OCI-LY1 (cell line): Measurements from ENCODE around the gene EFHD2.

ENCODE experiments used
- H2AFZ ChIP-seq: fragments of 200-600 bp; sonication (generic), shearing (Covaris generic); 2 replicates; pipeline ENCODE4 v1.6.0; 2014; ENCODE audit warnings: antibody characterized with exemption, mild to moderate bottlenecking, low read length
- H3F3A ChIP-seq: fragments of 200-600 bp; sonication (generic), shearing (Covaris generic); 2 replicates; pipeline ENCODE4 v1.6.0; 2014; ENCODE audit warnings: mild to moderate bottlenecking, antibody characterized with exemption, low read length, moderate library complexity; ENCODE audit not compliant: insufficient read depth
- H3K27ac ChIP-seq: fragments of 200-600 bp; sonication (generic); 2 replicates; pipeline ENCODE4 v1.5.1; 2014; ENCODE audit warnings: low read length, mixed run types, mild to moderate bottlenecking, low read depth; ENCODE audit not compliant: poor library complexity, severe bottlenecking
- H3K27me3 ChIP-seq: fragments of 200-600 bp; sonication (generic); 2 replicates; pipeline ENCODE4 v1.6.0; 2014; ENCODE audit warnings: antibody characterized with exemption, mild to moderate bottlenecking, low read length, moderate library complexity; ENCODE audit not compliant: insufficient read depth
- H3K36me3 ChIP-seq: fragments of 200-600 bp; sonication (generic); 2 replicates; pipeline ENCODE4 v1.6.1; 2014; ENCODE audit warnings: mild to moderate bottlenecking, antibody characterized with exemption, low read length, moderate library complexity, mixed read lengths; ENCODE audit not compliant: insufficient read depth
- H3K4me1 ChIP-seq: fragments of 200-600 bp; sonication (generic); 2 replicates; pipeline ENCODE4 v1.5.1; 2014; ENCODE audit warnings: mild to moderate bottlenecking, low read length, moderate library complexity; ENCODE audit not compliant: insufficient read depth, severe bottlenecking
- H3K4me2 ChIP-seq: fragments of 200-600 bp; sonication (generic), shearing (Covaris generic); 2 replicates; pipeline ENCODE4 v1.6.1; 2014; ENCODE audit warnings: low read length
- H3K4me3 ChIP-seq: fragments of 200-600 bp; sonication (generic); 2 replicates; pipeline ENCODE4 v1.5.1; 2014; ENCODE audit warnings: low read length, low read depth, mild to moderate bottlenecking, mixed read lengths; ENCODE audit not compliant: poor library complexity, severe bottlenecking
- H3K79me2 ChIP-seq: fragments of 200-600 bp; shearing (Covaris generic); 2 replicates; pipeline ENCODE4 v1.6.1; 2016; ENCODE audit warnings: mixed run types, low read length, mixed read lengths; ENCODE audit not compliant: insufficient read depth
- H3K9ac ChIP-seq: fragments of 200-600 bp; sonication (generic), shearing (Covaris generic); 2 replicates; pipeline ENCODE4 v1.6.1; 2014; ENCODE audit warnings: mild to moderate bottlenecking, low read length, mixed read lengths
- H3K9me2 ChIP-seq: fragments of 200-600 bp; sonication (generic), shearing (Covaris generic); 2 replicates; pipeline ENCODE4 v1.6.1; 2014; ENCODE audit warnings: low read depth, mild to moderate bottlenecking, low read length, mixed read lengths
- H3K9me3 ChIP-seq: fragments of 200-600 bp; shearing (Covaris generic); 2 replicates; pipeline ENCODE4 v1.6.1; 2014; ENCODE audit warnings: low read length, mixed read lengths
- H4K20me1 ChIP-seq: fragments of 200-600 bp; sonication (generic), shearing (Covaris generic); 2 replicates; pipeline ENCODE4 v1.6.0; 2016; ENCODE audit warnings: mild to moderate bottlenecking, low read length; ENCODE audit not compliant: insufficient read depth
- EZH2 ChIP-seq: fragments of 200-600 bp; sonication (generic), shearing (Covaris generic); IDR thresholded peaks from 2 replicates; pipeline ENCODE4 v1.8.0; 2017; ENCODE audit warnings: borderline replicate concordance, mixed run types, mild to moderate bottlenecking, antibody characterized with exemption, low read length, moderate library complexity, mixed read lengths
- TF ChIP-seq, protein P1 (sequence below): fragments of 200-600 bp; sonication (generic), shearing (Covaris generic); IDR thresholded peaks from 2 replicates; pipeline ENCODE4 v1.5.1; 2017; ENCODE audit warnings: mild to moderate bottlenecking, antibody characterized with exemption, low read length, moderate library complexity, mixed read lengths

Gene EFHD2

DNA sequence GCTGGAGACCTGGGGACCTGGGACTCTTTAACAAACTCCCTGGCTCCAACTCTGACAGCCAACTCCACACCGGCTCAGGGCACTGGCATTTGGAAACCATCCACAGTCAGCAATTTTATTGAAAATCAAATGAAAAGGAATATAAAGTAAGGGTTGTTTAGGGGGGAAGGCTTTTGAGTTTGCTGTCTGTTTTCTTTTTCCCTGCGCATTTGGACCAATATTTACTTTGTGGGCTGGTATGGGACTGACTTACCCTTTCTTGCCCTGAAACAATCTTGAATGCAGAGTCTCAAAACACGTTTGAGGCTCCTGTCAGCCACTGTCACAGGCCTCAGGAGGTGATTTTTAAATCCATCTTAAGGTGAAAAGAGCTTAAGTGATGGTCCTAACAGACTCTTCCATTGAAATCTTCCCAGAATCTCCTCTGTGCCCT, 15.4 kb upstream of the EFHD2 start:
- Histone ChIP-seq H3K9ac (no peak overlapping the region), H3K79me2 (no peaks in the 10 kb centered on the region), H3K4me1 (no peaks in the 10 kb centered on the region), H3K36me3 (no peaks in the 10 kb centered on the region), H3K9me3 (no peaks in the 10 kb centered on the region), H4K20me1 (no peaks in the 10 kb centered on the region), H3F3A (no peaks in the 10 kb centered on the region), H3K27ac (no peak overlapping the region), H3K4me2 (no peak overlapping the region), H3K9me2 (no peaks in the 10 kb centered on the region), H3K27me3 (no peaks in the 10 kb centered on the region; the same call in 1 of the 2 replicates), H2AFZ (no peak overlapping the region), H3K4me3 (no peak overlapping the region)
- TF ChIP-seq, protein P1, sequence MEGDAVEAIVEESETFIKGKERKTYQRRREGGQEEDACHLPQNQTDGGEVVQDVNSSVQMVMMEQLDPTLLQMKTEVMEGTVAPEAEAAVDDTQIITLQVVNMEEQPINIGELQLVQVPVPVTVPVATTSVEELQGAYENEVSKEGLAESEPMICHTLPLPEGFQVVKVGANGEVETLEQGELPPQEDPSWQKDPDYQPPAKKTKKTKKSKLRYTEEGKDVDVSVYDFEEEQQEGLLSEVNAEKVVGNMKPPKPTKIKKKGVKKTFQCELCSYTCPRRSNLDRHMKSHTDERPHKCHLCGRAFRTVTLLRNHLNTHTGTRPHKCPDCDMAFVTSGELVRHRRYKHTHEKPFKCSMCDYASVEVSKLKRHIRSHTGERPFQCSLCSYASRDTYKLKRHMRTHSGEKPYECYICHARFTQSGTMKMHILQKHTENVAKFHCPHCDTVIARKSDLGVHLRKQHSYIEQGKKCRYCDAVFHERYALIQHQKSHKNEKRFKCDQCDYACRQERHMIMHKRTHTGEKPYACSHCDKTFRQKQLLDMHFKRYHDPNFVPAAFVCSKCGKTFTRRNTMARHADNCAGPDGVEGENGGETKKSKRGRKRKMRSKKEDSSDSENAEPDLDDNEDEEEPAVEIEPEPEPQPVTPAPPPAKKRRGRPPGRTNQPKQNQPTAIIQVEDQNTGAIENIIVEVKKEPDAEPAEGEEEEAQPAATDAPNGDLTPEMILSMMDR, result no peak

DNA sequence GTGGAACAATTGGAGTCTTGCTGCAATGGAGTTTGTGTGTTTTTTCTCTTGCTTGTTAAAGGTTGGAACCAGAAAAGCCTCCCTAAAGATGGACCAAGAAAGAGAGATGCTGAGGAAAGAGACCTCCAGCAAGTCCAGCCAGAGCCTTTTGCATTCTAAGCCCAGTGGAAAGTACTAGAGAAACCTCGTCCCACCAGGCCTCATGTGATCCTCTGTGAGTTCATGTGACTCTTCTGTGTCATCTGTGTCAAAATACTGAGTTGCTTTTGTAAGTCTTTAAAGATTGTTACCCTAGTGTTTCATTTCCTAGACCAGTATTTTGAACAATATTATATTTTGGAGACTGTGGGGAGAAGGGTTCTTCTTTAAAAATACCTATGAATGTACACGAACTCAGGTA, 12.5 kb upstream of the EFHD2 start:
- no peak overlapping the region for H3K9ac ChIP-seq
- no peaks in the 10 kb centered on the region for H3K9me2 ChIP-seq
- H3F3A ChIP-seq, result no peaks in the 10 kb centered on the region
- H3K9me3 ChIP-seq, result 0 out of 2 replicates have a peak, but pooled peaks cover 2% of the 10 kb centered on the region
- no peak overlapping the region for H2AFZ ChIP-seq
- H3K4me2 ChIP-seq, result no peak overlapping the region
- TF ChIP-seq EZH2, result no peak
- TF ChIP-seq, protein P1, result no peak
- H3K4me1 ChIP-seq, result no peaks in the 10 kb centered on the region
- H3K36me3 ChIP-seq, result no peaks in the 10 kb centered on the region; the same call in 1 of the 2 replicates
- H3K79me2 ChIP-seq, result no peaks in the 10 kb centered on the region
- H3K4me3 ChIP-seq, result no peak overlapping the region
- no peaks in the 10 kb centered on the region for H4K20me1 ChIP-seq
- no peak overlapping the region for H3K27ac ChIP-seq
- H3K27me3 ChIP-seq, result no peaks in the 10 kb centered on the region; the same call in 1 of the 2 replicates

DNA sequence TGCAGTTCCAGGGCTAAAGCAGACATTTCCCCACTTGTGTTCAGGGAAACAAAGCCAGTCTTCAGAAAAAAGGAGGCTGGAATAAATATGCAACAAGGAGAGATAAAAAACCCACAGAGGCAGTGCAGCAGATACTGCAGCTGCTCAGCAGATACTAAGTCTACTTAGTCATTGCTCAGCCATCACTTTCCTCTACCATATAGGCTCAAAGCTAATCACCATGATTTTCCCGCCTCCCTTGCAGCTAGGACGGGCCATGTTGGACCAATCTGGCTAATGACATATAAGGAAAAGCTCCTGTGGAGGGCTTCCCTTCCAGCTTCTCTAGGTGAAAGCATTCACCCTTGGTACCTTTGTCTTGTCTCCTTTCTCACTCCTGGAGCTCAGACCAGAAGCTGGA, 10.0 kb upstream of the EFHD2 start:
- no peaks in the 10 kb centered on the region; the same call in 1 of the 2 replicates for H3K36me3 ChIP-seq
- no peaks in the 10 kb centered on the region for H3K9me2 ChIP-seq
- 0 out of 2 replicates have a peak, but pooled peaks cover 2% of the 10 kb centered on the region for H3K9me3 ChIP-seq
- H2AFZ ChIP-seq, result no peak overlapping the region
- peaks cover 5% of the 10 kb centered on the region for H3K4me1 ChIP-seq
- TF ChIP-seq, protein P1, result no peak
- TF ChIP-seq EZH2, result no peak
- no peak overlapping the region for H3K27ac ChIP-seq
- H3K79me2 ChIP-seq, result no peaks in the 10 kb centered on the region
- no peaks in the 10 kb centered on the region; the same call in 1 of the 2 replicates for H3K27me3 ChIP-seq
- H4K20me1 ChIP-seq, result no peaks in the 10 kb centered on the region
- H3F3A ChIP-seq, result no peaks in the 10 kb centered on the region
- H3K9ac ChIP-seq, result no peak overlapping the region
- no peak overlapping the region for H3K4me2 ChIP-seq
- no peak overlapping the region for H3K4me3 ChIP-seq
